Measurements from ENCODE around the gene MSANTD1. TPM values are rescaled to one million over a fixed set of nuclear protein-coding genes. Genes with fewer than 3 reads are reported as not detected.
A peak's percentile ranks its signal among the peaks of the same experiment; 100 is the strongest.

The MSANTD1 gene
- total RNA-seq, 2 donors from 2014 or later = 1.00 to 2.5 TPM

- Histone ChIP-seq H3K27me3 (ENCODE audit: control insufficient read depth, insufficient read depth, low read length, poor library complexity, severe bottlenecking) (no peaks in the 10 kb centered on the region), H3K36me3 (ENCODE audit: control insufficient read depth, insufficient read depth, low read length) (peaks cover 94% of the 10 kb centered on the region), H3K9me3 (ENCODE audit: control insufficient read depth, low read length) (no peaks in the 10 kb centered on the region), H3K27ac (ENCODE audit: low read depth, low read length) (no peak overlapping the region), H3K4me1 (ENCODE audit: control insufficient read depth, insufficient read depth, low read length) (no peaks in the 10 kb centered on the region), H3K4me3 (ENCODE audit: low read length) (no peak overlapping the region), H3K9ac (ENCODE audit: extremely low read depth, low read length, poor library complexity, severe bottlenecking) (no peak overlapping the region)
- Mint-ChIP-seq H3K27ac (peak overlapping the region; percentile 48), H3K36me3 (ENCODE audit: low read depth) (peaks cover 90% of the 10 kb centered on the region), H3K9me3 (no peaks in the 10 kb centered on the region), H3K4me1 (no peaks in the 10 kb centered on the region), H3K4me3 (no peak overlapping the region), H3K27me3 (ENCODE audit: insufficient read depth) (no peaks in the 10 kb centered on the region)
- 94 to 98% methylated on average over 4 to 9 of the region's 9 CpGs for WGBS, 2 experiments (ENCODE audit: insufficient coverage in 1 of 2, insufficient read length in 1 of 2)
- DNase-seq = no peak
- TF ChIP-seq CTCF (conservative IDR thresholded peaks at IDR 0.05) = no peak
Observed at GRCh38 chr4:3219761-3220475, 29.0 kb upstream of the MSANTD1 start.

- no peak overlapping the region for H3K9ac ChIP-seq (ENCODE audit: extremely low read depth, low read length, poor library complexity, severe bottlenecking)
- peaks cover 85% of the 10 kb centered on the region for H3K36me3 Mint-ChIP-seq (ENCODE audit: low read depth)
- H3K27me3 ChIP-seq (ENCODE audit: control insufficient read depth, insufficient read depth, low read length, poor library complexity, severe bottlenecking) = no peaks in the 10 kb centered on the region
- 84 to 86% methylated on average over 5 to 8 of the region's 8 CpGs for WGBS, 2 experiments (ENCODE audit: insufficient coverage in 1 of 2, insufficient read length in 1 of 2)
- no peak overlapping the region for H3K4me3 ChIP-seq (ENCODE audit: low read length)
- H3K9me3 ChIP-seq (ENCODE audit: control insufficient read depth, low read length) = no peaks in the 10 kb centered on the region
- H3K4me1 ChIP-seq (ENCODE audit: control insufficient read depth, insufficient read depth, low read length) = no peaks in the 10 kb centered on the region
- peaks cover 93% of the 10 kb centered on the region for H3K36me3 ChIP-seq (ENCODE audit: control insufficient read depth, insufficient read depth, low read length)
- H3K27ac ChIP-seq (ENCODE audit: low read depth, low read length) = no peak overlapping the region
- no peak overlapping the region for H3K4me3 Mint-ChIP-seq
- H3K27ac Mint-ChIP-seq = no peak overlapping the region
- no peak for TF ChIP-seq CTCF (conservative IDR thresholded peaks at IDR 0.05)
- no peaks in the 10 kb centered on the region for H3K4me1 Mint-ChIP-seq
- DNase-seq = no peak
- no peaks in the 10 kb centered on the region for H3K27me3 Mint-ChIP-seq (ENCODE audit: insufficient read depth)
- no peaks in the 10 kb centered on the region for H3K9me3 Mint-ChIP-seq
Observed at GRCh38 chr4:3220476-3221183, 28.3 kb upstream of the MSANTD1 start.

GRCh38 chr4:3221184-3221494 lies 27.8 kb upstream of the MSANTD1 start:
- TF ChIP-seq CTCF (conservative IDR thresholded peaks at IDR 0.05) = no peak
- Histone ChIP-seq H3K27ac (ENCODE audit: low read depth, low read length) (no peak overlapping the region), H3K4me1 (ENCODE audit: control insufficient read depth, insufficient read depth, low read length) (no peaks in the 10 kb centered on the region), H3K27me3 (ENCODE audit: control insufficient read depth, insufficient read depth, low read length, poor library complexity, severe bottlenecking) (no peaks in the 10 kb centered on the region), H3K4me3 (ENCODE audit: low read length) (no peak overlapping the region), H3K9ac (ENCODE audit: extremely low read depth, low read length, poor library complexity, severe bottlenecking) (no peak overlapping the region), H3K9me3 (ENCODE audit: control insufficient read depth, low read length) (no peaks in the 10 kb centered on the region), H3K36me3 (ENCODE audit: control insufficient read depth, insufficient read depth, low read length) (peaks cover 92% of the 10 kb centered on the region)
- Mint-ChIP-seq H3K4me1 (no peaks in the 10 kb centered on the region), H3K9me3 (no peaks in the 10 kb centered on the region), H3K4me3 (no peak overlapping the region), H3K27me3 (ENCODE audit: insufficient read depth) (no peaks in the 10 kb centered on the region), H3K27ac (no peak overlapping the region), H3K36me3 (ENCODE audit: low read depth) (peaks cover 84% of the 10 kb centered on the region)
- no peak for DNase-seq
- WGBS, 2 experiments (ENCODE audit: insufficient coverage in 1 of 2, insufficient read length in 1 of 2) = 91 to 93% methylated on average over 6 to 8 of the region's 8 CpGs

All from endodermal cell (in vitro differentiated cells).